NT2/D1 (cell line): ENCODE results near the gene NEUROG3.

Experiments
- SUZ12 ChIP-seq: IDR thresholded peaks from 2 replicates; pipeline ENCODE4 v1.6.1; 2011; ENCODE audit not compliant: insufficient read length, insufficient read depth; ENCODE audit errors: extremely low read depth
- YY1 ChIP-seq: IDR thresholded peaks from 2 replicates; pipeline ENCODE4 v1.6.1; 2011; ENCODE audit not compliant: insufficient read length, insufficient read depth
- ZNF274 ChIP-seq: IDR thresholded peaks from 2 replicates; pipeline ENCODE4 v1.6.1; 2011; ENCODE audit warnings: mild to moderate bottlenecking, low read depth, low read length

GRCh38 chr10:69620625-69621024, 47.4 kb upstream of the NEUROG3 start:
- TF ChIP-seq YY1 (no peak), ZNF274 (no peak), SUZ12 (no peak)
